Activated CD8-positive, alpha-beta T cell treated with anti-CD3 and anti-CD28 coated beads for 36 hours (primary cell): Measurements from ENCODE around the gene MATN1. TPM values are rescaled to one million over a fixed set of nuclear protein-coding genes. Genes with fewer than 3 reads are reported as not detected.
"Not testable (repeated sequence)": the region's sequence is repeated elsewhere in the genome, so short reads cannot be mapped to it uniquely, and the experiment has no call there.

Experiments
- ATAC-seq: fragments of 200-7000 bp; cut with Tn5 transposase; one replicate; pipeline ENCODE4 v1.10.0; 2021; ENCODE audit warnings: mild to moderate bottlenecking, moderate library complexity
- CTCF ChIA-PET: fragments of 350-600 bp; sonication (Branson Sonifier 250); formaldehyde crosslinking; loops from one replicate; lab custom pipeline; 2021; ENCODE audit warnings: antibody characterized with exemption; lab: Charles Lee
- POLR2A ChIA-PET: fragments of 350-600 bp; sonication (Branson Sonifier 250); formaldehyde crosslinking; loops from one replicate; lab custom pipeline; 2021; ENCODE audit warnings: antibody characterized with exemption; lab: Charles Lee
- DNase-seq: peaks from one replicate; pipeline ENCODE4 v3.0.0-alpha.2; 2020
- H3K27ac Mint-ChIP-seq: one replicate; pipeline ENCODE4 v1.8.0; 2021; ENCODE audit warnings: mild to moderate bottlenecking, mixed read lengths
- H3K27me3 Mint-ChIP-seq: one replicate; pipeline ENCODE4 v1.8.0; 2021; ENCODE audit warnings: mixed read lengths
- H3K36me3 Mint-ChIP-seq: one replicate; pipeline ENCODE4 v1.8.0; 2021; ENCODE audit warnings: low read depth, mixed read lengths
- H3K4me1 Mint-ChIP-seq: one replicate; pipeline ENCODE4 v1.8.0; 2021; ENCODE audit warnings: low read depth, mixed read lengths
- H3K4me3 Mint-ChIP-seq: one replicate; pipeline ENCODE4 v1.8.0; 2021; ENCODE audit warnings: mild to moderate bottlenecking, moderate library complexity, mixed read lengths
- H3K9me3 Mint-ChIP-seq: one replicate; pipeline ENCODE4 v1.8.0; 2021; ENCODE audit warnings: mixed read lengths
- intact Hi-C: fragments of 100-400 bp; cut with micrococcal nuclease; formaldehyde crosslinking; loops from one replicate; pipeline ENCODE4 v1.10.0; 2022
- total RNA-seq, 2 experiments: library from RNA; stranded (reverse); gene quantifications; one replicate each; pipeline ENCODE4 v1.2.3, GENCODE V29; 2021
- TF ChIP-seq, protein P1 (sequence below): fragments of 200-600 bp; IDR thresholded peaks from one replicate; pipeline ENCODE4 v1.8.0; 2022; ENCODE audit warnings: antibody characterized with exemption, mild to moderate bottlenecking

The MATN1 gene
- total RNA-seq, 2 experiments from 2014 or later, result 0.45 to 1.4 TPM

DNA sequence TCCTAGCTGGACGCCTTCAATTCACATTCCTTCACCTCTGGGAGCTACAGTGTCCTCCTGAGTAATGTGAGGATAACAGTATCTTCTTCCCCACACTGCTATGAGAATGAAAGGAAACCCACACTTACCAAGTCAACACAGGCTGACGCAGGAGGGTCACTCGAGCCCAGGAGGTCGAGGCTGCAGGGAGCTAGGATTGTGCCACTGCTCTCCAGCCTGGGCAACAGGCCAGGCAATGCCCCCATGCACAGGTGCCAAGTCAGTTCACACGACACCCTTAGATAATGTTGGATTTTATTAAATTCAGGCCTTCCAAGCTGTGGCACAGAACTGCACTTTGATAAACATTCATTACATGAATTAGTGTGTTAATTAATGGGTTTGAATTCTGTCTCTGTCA, 31.9 kb downstream of the MATN1 start:
- intact Hi-C loops, result no loop called here
- ChIA-PET CTCF (no interaction called here), POLR2A (no interaction called here)
- Mint-ChIP-seq H3K36me3 (no peaks in the 10 kb centered on the region), H3K27ac (no peak overlapping the region), H3K27me3 (peaks cover 10% of the 10 kb centered on the region), H3K9me3 (no peaks in the 10 kb centered on the region), H3K4me1 (no peaks in the 10 kb centered on the region), H3K4me3 (no peak overlapping the region)
- no peak for ATAC-seq
- no peak for DNase-seq
- TF ChIP-seq, protein P1, sequence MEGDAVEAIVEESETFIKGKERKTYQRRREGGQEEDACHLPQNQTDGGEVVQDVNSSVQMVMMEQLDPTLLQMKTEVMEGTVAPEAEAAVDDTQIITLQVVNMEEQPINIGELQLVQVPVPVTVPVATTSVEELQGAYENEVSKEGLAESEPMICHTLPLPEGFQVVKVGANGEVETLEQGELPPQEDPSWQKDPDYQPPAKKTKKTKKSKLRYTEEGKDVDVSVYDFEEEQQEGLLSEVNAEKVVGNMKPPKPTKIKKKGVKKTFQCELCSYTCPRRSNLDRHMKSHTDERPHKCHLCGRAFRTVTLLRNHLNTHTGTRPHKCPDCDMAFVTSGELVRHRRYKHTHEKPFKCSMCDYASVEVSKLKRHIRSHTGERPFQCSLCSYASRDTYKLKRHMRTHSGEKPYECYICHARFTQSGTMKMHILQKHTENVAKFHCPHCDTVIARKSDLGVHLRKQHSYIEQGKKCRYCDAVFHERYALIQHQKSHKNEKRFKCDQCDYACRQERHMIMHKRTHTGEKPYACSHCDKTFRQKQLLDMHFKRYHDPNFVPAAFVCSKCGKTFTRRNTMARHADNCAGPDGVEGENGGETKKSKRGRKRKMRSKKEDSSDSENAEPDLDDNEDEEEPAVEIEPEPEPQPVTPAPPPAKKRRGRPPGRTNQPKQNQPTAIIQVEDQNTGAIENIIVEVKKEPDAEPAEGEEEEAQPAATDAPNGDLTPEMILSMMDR, result no peak

DNA sequence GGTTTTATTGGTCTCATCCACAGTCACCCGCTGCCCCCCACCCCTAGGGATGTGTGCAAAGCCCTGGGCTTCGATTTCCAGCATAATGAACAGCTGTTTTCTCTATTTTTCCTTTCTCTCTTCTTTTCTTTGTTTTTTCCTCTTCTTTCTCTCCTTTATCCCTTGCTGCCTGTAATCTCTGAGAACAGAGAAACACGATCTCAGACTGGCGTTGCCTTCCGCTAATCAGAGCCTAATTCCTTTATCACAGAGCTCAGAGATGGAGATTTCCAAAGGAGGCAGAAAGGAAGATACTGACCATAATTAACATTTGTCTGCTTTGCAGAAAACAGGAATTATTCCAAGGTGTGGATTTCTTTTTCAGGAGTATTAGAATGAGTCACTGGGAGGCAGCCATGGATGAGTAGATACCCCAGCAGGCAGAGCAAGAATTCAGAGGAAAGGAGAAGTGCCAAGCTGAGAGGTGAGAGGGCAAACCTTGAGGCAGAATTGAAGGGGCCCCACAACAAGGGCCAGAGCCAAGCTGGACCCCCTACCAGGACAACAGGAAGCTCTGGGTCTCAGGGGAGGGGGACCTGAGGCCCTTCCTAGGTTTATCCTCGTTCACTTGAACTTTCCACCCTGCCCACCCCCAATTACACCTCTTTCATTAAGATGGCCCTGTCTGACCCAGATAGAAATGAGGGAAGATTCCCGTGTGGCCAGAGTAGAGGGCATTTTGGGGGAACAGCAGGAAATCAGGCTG, 33.3 kb downstream of the MATN1 start:
- Mint-ChIP-seq H3K27ac (no peak overlapping the region), H3K4me3 (no peak overlapping the region), H3K36me3 (no peaks in the 10 kb centered on the region), H3K4me1 (no peaks in the 10 kb centered on the region), H3K27me3 (peaks cover 11% of the 10 kb centered on the region), H3K9me3 (no peaks in the 10 kb centered on the region)
- ATAC-seq (no peak), DNase-seq (no peak)
- intact Hi-C loops, result no loop called here
- TF ChIP-seq, protein P1, result no peak
- ChIA-PET CTCF (no interaction called here), POLR2A (no interaction called here)

DNA sequence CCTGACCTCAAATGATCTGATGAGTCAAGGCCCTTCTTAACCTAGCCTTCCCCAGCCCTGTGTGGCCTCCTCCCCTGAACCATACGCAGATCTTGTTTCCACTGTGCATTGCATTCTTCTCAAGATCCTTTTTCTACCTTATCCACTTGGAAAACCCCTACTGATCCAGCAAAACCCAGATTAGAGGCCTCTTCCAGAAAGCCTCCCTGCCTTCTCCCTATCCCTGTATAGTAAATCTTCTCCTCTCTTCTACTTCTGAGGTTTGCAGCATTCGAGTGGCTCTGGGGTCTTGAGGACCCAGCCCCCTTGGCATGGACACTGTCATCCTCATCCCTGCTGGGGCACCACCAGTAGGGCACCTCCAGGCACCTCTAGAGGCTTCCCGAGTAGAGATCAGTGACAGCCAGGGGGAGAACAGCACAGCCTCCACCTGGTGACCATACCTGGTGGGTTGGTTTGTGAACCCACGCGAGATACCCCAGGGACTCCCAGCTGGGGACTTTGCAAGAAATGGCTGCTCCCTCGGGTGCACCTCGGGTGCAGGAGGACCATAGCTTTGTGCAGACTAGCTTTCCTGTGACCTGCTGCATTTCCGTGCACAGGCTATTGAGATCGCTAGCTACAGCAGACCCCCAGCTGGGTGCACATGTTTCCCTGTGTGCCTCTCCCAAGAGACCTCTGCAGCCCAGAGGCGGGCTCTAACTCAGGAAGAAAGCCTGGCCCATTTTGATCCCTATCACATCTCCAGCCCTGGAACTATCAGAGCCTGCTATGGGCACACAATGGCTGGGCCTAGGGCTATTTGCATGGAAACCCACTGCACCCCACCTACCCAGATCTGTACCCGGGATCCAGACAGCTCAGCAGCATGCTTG, 34.2 kb downstream of the MATN1 start:
- TF ChIP-seq, protein P1, result no peak
- POLR2A ChIA-PET, result no interaction called here
- DNase-seq (no peak), ATAC-seq (no peak)
- Mint-ChIP-seq H3K27ac (no peak overlapping the region), H3K4me3 (no peak overlapping the region), H3K9me3 (no peaks in the 10 kb centered on the region), H3K4me1 (peaks cover 2% of the 10 kb centered on the region), H3K27me3 (peaks cover 15% of the 10 kb centered on the region), H3K36me3 (no peaks in the 10 kb centered on the region)
- CTCF ChIA-PET, result no interaction called here
- intact Hi-C loops, result no loop called here

DNA sequence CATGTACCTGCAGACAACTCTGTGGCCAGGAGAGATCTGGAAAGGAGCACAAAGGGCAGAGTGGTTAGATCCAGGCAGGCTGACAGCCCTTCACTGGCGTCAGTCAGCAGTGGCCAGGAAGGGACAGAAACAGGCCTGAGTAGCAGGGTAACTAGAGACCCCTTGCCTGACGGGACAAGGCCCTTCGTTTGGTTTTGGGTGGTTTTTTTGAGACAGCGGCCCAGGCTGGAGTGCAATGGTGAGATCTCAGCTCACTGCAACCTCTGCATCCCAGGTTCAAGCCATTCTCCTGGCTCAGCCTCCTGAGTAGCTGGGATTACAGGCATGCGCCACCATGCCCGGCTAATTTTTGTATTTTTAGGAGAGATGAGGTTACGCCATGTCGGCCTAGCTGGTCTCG, 34.9 kb downstream of the MATN1 start:
- H3K27me3 Mint-ChIP-seq, result peaks cover 21% of the 10 kb centered on the region
- intact Hi-C loops, H3K27ac Mint-ChIP-seq, H3K9me3 Mint-ChIP-seq, POLR2A ChIA-PET, H3K4me3 Mint-ChIP-seq, CTCF ChIA-PET, ATAC-seq, DNase-seq, H3K36me3 Mint-ChIP-seq, H3K4me1 Mint-ChIP-seq: not testable (repeated sequence)

DNA sequence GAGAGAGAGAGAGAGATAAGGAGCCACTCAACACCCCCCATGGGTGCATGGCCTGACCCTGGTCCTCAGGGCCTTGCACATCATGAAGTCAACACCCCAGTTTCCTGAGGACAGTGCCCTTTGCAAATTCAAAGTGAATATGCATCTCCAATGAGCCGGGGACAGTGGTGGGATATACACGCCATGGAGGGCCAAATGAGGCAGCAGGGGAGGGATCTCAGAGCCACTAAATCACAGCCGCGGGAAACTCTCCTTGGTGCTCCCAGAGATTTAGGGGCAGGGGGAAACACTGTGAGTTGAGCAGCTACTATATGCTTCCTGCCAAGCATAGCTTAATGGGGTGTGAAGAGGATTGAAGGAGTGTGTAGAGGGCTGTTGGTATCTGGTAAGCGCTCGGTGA, 35.5 kb downstream of the MATN1 start:
- intact Hi-C loops, result no loop called here
- DNase-seq (no peak), ATAC-seq (no peak)
- Mint-ChIP-seq H3K27me3 (peaks cover 25% of the 10 kb centered on the region), H3K4me1 (peaks cover 2% of the 10 kb centered on the region), H3K9me3 (no peaks in the 10 kb centered on the region), H3K4me3 (no peak overlapping the region), H3K36me3 (no peaks in the 10 kb centered on the region), H3K27ac (no peak overlapping the region)
- TF ChIP-seq, protein P1, result no peak
- ChIA-PET POLR2A (no interaction called here), CTCF (no interaction called here)
